Measurements from ENCODE around the gene PWWP2A. TPM values are rescaled to one million over a fixed set of nuclear protein-coding genes. Genes with fewer than 3 reads are reported as not detected.
A peak's percentile ranks its signal among the peaks of the same experiment; 100 is the strongest.

The PWWP2A gene, protein sequence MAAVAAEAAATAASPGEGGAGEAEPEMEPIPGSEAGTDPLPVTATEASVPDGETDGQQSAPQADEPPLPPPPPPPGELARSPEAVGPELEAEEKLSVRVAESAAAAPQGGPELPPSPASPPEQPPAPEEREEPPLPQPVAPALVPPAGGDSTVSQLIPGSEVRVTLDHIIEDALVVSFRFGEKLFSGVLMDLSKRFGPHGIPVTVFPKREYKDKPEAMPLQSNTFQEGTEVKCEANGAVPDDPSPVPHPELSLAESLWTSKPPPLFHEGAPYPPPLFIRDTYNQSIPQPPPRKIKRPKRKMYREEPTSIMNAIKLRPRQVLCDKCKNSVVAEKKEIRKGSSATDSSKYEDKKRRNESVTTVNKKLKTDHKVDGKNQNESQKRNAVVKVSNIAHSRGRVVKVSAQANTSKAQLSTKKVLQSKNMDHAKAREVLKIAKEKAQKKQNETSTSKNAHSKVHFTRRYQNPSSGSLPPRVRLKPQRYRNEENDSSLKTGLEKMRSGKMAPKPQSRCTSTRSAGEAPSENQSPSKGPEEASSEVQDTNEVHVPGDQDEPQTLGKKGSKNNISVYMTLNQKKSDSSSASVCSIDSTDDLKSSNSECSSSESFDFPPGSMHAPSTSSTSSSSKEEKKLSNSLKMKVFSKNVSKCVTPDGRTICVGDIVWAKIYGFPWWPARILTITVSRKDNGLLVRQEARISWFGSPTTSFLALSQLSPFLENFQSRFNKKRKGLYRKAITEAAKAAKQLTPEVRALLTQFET
- total RNA-seq = 26.7 TPM
- long read RNA-seq, transcript PWWP2A-201 (2 exons, 3,346 nt) = minor isoform, 7 of 33 reads
- long read RNA-seq, transcript PWWP2A-202 (4 exons, 3,991 nt) = major isoform, 8 of 33 reads
- long read RNA-seq, partial matches to known transcripts = 2 of 33 reads
- long read RNA-seq, other reads (novel, unspliced or antisense) = 11 of 33 reads

DNA sequence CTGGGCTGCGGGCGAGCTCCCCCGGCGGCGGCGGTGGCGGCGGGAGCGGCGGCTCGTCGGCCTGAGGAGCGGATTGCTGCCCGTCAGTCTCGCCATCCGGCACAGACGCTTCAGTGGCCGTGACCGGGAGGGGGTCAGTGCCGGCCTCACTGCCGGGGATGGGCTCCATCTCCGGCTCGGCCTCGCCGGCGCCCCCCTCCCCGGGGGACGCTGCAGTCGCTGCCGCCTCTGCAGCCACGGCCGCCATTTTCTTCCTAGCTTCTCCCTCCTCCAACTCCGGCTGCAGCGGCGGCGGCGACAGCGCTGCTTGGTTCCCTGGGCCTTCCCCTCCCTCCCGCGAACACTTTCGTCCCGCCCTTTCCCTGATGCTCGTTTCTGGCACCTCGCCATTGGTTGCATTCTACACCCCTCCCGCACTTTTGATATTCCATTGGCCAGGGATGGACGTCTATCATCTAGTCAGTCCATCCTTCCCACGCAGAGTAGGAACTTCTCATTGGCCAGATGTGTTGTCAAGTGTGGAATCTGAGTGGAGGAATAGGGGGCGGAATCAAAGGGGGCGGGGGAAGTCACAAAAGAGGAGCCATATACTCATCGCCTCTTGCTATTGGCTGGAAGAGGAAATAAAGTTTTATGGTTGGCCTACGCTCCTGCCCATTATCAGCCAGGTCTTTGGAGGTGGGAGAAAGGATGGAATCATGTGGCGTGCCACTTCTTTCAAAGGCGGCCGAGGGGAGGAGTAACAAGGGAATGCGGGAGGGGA is at the start of gene PWWP2A:
Gene PWWP2A, minus strand, starts transcription at position 309 of the 763 bp plus-strand sequence. Its CDS starts 62 bp downstream, at position 247.
- TF ChIP-seq, protein P1, sequence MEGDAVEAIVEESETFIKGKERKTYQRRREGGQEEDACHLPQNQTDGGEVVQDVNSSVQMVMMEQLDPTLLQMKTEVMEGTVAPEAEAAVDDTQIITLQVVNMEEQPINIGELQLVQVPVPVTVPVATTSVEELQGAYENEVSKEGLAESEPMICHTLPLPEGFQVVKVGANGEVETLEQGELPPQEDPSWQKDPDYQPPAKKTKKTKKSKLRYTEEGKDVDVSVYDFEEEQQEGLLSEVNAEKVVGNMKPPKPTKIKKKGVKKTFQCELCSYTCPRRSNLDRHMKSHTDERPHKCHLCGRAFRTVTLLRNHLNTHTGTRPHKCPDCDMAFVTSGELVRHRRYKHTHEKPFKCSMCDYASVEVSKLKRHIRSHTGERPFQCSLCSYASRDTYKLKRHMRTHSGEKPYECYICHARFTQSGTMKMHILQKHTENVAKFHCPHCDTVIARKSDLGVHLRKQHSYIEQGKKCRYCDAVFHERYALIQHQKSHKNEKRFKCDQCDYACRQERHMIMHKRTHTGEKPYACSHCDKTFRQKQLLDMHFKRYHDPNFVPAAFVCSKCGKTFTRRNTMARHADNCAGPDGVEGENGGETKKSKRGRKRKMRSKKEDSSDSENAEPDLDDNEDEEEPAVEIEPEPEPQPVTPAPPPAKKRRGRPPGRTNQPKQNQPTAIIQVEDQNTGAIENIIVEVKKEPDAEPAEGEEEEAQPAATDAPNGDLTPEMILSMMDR (IDR thresholded peaks at IDR 0.05) = no peak
- no peaks in the 10 kb centered on the region for H3K9me3 ChIP-seq
- ATAC-seq (peak; percentile 96), DNase-seq (peak; percentile 98)
- peaks cover 25% of the 10 kb centered on the region for H3K36me3 ChIP-seq
- H3K4me1 ChIP-seq = peaks cover 4% of the 10 kb centered on the region
- no peaks in the 10 kb centered on the region for H3K27me3 ChIP-seq
- peak within 1 kb of the TSS; percentile 97 for H3K4me3 ChIP-seq
- peak within 1 kb of the TSS; percentile 98 for H3K27ac ChIP-seq
- intact Hi-C loops (cut with DNase I) = no loop called here

DNA sequence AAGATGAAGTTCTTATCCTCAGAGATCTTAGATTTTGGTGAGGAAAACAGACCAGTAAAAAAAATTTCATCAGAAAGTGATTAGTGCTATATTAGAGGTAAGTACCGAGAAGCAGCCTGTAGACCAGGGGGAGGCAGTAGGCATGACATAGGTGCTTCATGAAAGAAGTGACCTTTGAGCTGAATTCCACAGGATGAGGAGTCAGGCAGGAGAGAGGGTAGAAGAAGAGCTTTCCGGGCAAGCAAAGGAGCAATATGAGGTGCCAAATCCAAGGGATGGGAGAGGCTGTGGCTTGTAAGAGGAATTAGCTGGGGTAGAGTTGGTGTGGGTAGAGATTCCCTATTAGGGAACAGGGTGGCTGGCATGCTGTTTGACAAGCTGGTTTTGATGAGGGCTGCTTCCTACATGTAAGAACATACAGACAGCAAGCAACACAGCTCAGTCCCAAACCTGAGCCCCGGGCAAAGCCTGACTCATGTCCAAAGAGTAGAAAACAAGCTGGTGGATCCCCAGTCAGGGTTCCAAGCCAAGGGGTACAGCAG is 48.4 kb upstream of the PWWP2A start:
- Histone ChIP-seq H3K36me3 (no peaks in the 10 kb centered on the region), H3K4me3 (no peak overlapping the region), H3K27me3 (no peaks in the 10 kb centered on the region), H3K27ac (no peak overlapping the region), H3K4me1 (peaks cover 21% of the 10 kb centered on the region), H3K9me3 (no peaks in the 10 kb centered on the region)
- intact Hi-C loops (cut with DNase I) = no loop called here
- DNase-seq (no peak), ATAC-seq (no peak)
- TF ChIP-seq, protein P1 (IDR thresholded peaks at IDR 0.05) = no peak

DNA sequence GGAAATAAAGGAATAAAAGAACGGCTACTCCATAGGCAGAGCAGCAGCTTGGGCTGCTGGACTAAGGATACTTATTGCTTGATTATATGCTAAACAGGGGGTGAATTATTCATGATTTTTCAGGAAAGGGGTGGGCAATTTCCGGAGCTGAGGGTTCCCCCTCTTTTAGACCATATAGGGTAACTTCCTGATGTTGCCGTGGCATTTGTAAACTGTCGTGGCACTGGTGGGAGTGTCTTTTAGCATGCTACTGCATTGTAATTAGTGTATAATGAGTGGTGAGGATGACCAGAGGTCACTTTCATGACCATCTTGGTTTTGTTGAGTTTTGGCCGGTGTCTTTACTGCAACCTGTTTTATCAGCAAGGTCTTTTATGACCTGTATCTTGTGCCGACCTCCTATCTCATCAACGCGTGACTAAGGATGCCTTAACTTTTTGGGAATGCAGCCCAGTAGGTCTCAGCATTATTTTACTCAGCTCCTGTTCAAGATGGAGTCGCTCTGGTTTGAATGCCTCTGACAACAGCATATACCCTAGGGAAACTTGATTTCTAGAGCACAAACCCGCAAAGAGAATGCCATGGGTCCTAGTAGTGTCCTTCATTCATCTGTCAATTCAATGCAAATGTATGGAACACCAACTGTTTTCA is 47.8 kb upstream of the PWWP2A start:
- TF ChIP-seq, protein P1 (IDR thresholded peaks at IDR 0.05) = no peak
- H3K27ac ChIP-seq = no peak overlapping the region
- no peaks in the 10 kb centered on the region for H3K9me3 ChIP-seq
- H3K27me3 ChIP-seq = no peaks in the 10 kb centered on the region
- intact Hi-C loops (cut with DNase I) = no loop called here
- H3K4me1 ChIP-seq = peaks cover 21% of the 10 kb centered on the region
- ATAC-seq (no peak), DNase-seq (no peak)
- H3K36me3 ChIP-seq = no peaks in the 10 kb centered on the region
- H3K4me3 ChIP-seq = no peak overlapping the region

DNA sequence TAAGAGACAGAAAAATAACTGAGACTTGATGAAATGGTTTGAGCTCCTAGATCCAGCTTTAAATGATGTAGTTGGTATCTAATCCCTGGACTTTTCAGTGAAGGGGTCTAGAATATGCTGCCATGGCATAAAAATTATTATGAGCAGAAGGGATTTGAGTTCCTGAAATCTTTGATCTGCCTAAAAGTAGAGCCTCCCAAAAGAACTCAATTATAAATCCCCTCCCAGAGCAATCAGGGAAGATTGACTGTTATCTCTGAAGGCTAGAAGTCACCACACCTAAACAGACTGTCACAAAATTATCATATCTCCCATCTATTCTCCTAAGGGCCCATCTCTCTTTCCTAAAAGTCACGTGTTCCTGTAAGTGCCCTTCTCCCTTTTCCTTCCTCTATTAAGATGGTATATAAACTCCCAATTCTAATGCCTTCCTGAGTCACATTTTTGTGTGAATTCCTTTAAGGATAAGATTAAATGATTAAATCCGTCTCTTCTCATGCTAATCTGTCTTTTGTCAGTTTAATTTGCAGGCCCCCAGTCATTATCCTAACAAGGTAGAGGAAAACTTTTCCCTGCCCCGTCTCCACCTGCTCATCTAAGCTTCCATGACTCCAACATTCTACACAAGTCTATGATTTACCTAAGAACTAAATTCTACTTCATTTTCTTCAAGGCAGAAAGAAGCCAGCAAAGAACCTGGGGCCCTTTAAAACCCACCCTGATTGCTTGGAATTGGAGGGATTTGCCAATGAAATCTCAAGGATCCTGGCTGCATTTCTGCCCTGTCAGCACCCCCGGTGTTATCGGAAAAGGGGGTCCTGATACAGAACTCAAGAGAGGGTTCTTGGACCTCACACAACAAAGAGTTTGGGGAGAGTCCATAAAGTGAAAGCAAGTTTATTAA is 47.1 kb upstream of the PWWP2A start:
- Histone ChIP-seq H3K4me1 (peaks cover 21% of the 10 kb centered on the region), H3K9me3 (no peaks in the 10 kb centered on the region), H3K36me3 (no peaks in the 10 kb centered on the region), H3K27me3 (no peaks in the 10 kb centered on the region), H3K4me3 (no peak overlapping the region), H3K27ac (peak overlapping the region; percentile 83)
- intact Hi-C loops (cut with DNase I) = no loop called here
- no peak for DNase-seq
- TF ChIP-seq, protein P1 (IDR thresholded peaks at IDR 0.05) = no peak
- no peak for ATAC-seq
